ENCODE data around the gene PTH1R.

DNA sequence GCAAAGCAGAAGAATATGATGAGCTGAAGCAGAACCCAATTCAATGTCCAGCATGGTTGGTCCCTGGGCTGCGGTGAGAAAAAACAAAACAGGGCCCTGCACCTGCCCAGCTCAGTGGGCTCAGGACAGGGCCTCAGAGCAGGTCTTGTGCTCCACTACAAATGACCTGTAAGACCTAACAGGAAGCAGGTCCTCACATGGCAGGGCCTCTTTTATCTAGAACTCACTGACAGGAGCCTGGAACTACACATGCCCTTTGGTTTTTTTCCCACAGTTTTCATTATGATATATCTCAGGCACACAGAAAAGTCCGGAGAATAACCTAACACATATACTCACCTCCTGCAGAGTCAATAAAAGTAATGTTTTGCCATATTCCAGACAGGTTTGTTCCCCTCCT is 60.6 kb downstream of the PTH1R start:
- TF ChIP-seq POLR2AphosphoS5 (IDR thresholded peaks at IDR 0.05) (no peak), EP300 (IDR thresholded peaks at IDR 0.05) (no peak), POLR2A (IDR thresholded peaks at IDR 0.05) (no peak)
- TF ChIP-seq, protein P1, sequence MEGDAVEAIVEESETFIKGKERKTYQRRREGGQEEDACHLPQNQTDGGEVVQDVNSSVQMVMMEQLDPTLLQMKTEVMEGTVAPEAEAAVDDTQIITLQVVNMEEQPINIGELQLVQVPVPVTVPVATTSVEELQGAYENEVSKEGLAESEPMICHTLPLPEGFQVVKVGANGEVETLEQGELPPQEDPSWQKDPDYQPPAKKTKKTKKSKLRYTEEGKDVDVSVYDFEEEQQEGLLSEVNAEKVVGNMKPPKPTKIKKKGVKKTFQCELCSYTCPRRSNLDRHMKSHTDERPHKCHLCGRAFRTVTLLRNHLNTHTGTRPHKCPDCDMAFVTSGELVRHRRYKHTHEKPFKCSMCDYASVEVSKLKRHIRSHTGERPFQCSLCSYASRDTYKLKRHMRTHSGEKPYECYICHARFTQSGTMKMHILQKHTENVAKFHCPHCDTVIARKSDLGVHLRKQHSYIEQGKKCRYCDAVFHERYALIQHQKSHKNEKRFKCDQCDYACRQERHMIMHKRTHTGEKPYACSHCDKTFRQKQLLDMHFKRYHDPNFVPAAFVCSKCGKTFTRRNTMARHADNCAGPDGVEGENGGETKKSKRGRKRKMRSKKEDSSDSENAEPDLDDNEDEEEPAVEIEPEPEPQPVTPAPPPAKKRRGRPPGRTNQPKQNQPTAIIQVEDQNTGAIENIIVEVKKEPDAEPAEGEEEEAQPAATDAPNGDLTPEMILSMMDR (IDR thresholded peaks at IDR 0.05) = no peak

Measured in gastroesophageal sphincter (tissue), 3 donors.